ENCODE results near the gene SIGLEC7. TPM values are rescaled to one million over a fixed set of nuclear protein-coding genes. Genes with fewer than 3 reads are reported as not detected.

Gene SIGLEC7
- polyA plus RNA-seq = 1.8 TPM
- long read RNA-seq, donor 1 = 0 reads
- long read RNA-seq, donor 2, partial matches to known transcripts = 0 of 3 reads
- long read RNA-seq, donor 2, other reads (novel, unspliced or antisense) = 0 of 3 reads
- long read RNA-seq, donor 3 = 0 reads
- long read RNA-seq, donor 4, partial matches to known transcripts = 0 of 2 reads
- long read RNA-seq, donor 4, other reads (novel, unspliced or antisense) = 0 of 2 reads
- long read RNA-seq, donor 5 = 0 reads
- long read RNA-seq, donor 6 = 0 reads
- long read RNA-seq, donor 7 = 0 reads
- long read RNA-seq, donor 8 = 0 reads
- long read RNA-seq, donor 9, partial matches to known transcripts = 0 of 2 reads
- long read RNA-seq, donor 9, other reads (novel, unspliced or antisense) = 0 of 2 reads
- long read RNA-seq, donor 10, partial matches to known transcripts = 0 of 1 reads
- long read RNA-seq, donor 10, other reads (novel, unspliced or antisense) = 0 of 1 reads
- long read RNA-seq, donor 11, partial matches to known transcripts = 0 of 1 reads
- long read RNA-seq, donor 11, other reads (novel, unspliced or antisense) = 0 of 1 reads

- Histone ChIP-seq H3K27me3 (ENCODE audit: control insufficient read depth, insufficient read depth, low read length) (peaks cover 2% of the 10 kb centered on the region), H3K27ac (ENCODE audit: low read length) (no peak within 1 kb of the TSS), H3K9me3 (ENCODE audit: control insufficient read depth, low read depth, low read length) (no peaks in the 10 kb centered on the region), H3K4me3 (ENCODE audit: low read length) (no peak within 1 kb of the TSS), H3K4me1 (ENCODE audit: control insufficient read depth, insufficient read depth, low read length) (no peaks in the 10 kb centered on the region), H3K36me3 (ENCODE audit: control insufficient read depth, insufficient read depth, low read length) (no peaks in the 10 kb centered on the region)
- 80% methylated on average over 2 of the region's 14 CpGs for WGBS (ENCODE audit: insufficient coverage, low lambda C conversion rate)
- DNase-seq = no peak
Measured at GRCh38 chr19:51142119-51142518, at the start of gene SIGLEC7. SIGLEC7 (plus strand) TSS chr19:51142301; CDS start chr19:51142370, 69 bp downstream.

GRCh38 chr19:51093101-51093500 is 49.0 kb upstream of the SIGLEC7 start:
- Histone ChIP-seq H3K36me3 (ENCODE audit: control insufficient read depth, insufficient read depth, low read length) (no peaks in the 10 kb centered on the region), H3K27ac (ENCODE audit: low read length) (no peak overlapping the region), H3K27me3 (ENCODE audit: control insufficient read depth, insufficient read depth, low read length) (no peaks in the 10 kb centered on the region), H3K9me3 (ENCODE audit: control insufficient read depth, low read depth, low read length) (no peaks in the 10 kb centered on the region), H3K4me1 (ENCODE audit: control insufficient read depth, insufficient read depth, low read length) (no peaks in the 10 kb centered on the region), H3K4me3 (ENCODE audit: low read length) (no peak overlapping the region)
- DNase-seq = no peak
- WGBS (ENCODE audit: insufficient coverage, low lambda C conversion rate) = 50% methylated on average over 2 of the region's 8 CpGs

- 67% methylated on average over 3 of the region's 22 CpGs for WGBS (ENCODE audit: insufficient coverage, low lambda C conversion rate)
- no peaks in the 10 kb centered on the region for H3K4me1 ChIP-seq (ENCODE audit: control insufficient read depth, insufficient read depth, low read length)
- no peak for DNase-seq
- H3K27ac ChIP-seq (ENCODE audit: low read length) = no peak overlapping the region
- no peak overlapping the region for H3K4me3 ChIP-seq (ENCODE audit: low read length)
- H3K27me3 ChIP-seq (ENCODE audit: control insufficient read depth, insufficient read depth, low read length) = no peaks in the 10 kb centered on the region
- H3K36me3 ChIP-seq (ENCODE audit: control insufficient read depth, insufficient read depth, low read length) = no peaks in the 10 kb centered on the region
- H3K9me3 ChIP-seq (ENCODE audit: control insufficient read depth, low read depth, low read length) = no peaks in the 10 kb centered on the region
Measured at GRCh38 chr19:51093510-51094345, 48.4 kb upstream of the SIGLEC7 start.

GRCh38 chr19:51094696-51095279 is 47.3 kb upstream of the SIGLEC7 start:
- no CpG with 5 or more reads among the region's 15 CpGs for WGBS (ENCODE audit: insufficient coverage, low lambda C conversion rate)
- Histone ChIP-seq H3K4me3 (ENCODE audit: low read length) (no peak overlapping the region), H3K9me3 (ENCODE audit: control insufficient read depth, low read depth, low read length) (no peaks in the 10 kb centered on the region), H3K27me3 (ENCODE audit: control insufficient read depth, insufficient read depth, low read length) (no peaks in the 10 kb centered on the region), H3K36me3 (ENCODE audit: control insufficient read depth, insufficient read depth, low read length) (peaks cover 2% of the 10 kb centered on the region), H3K27ac (ENCODE audit: low read length) (no peak overlapping the region), H3K4me1 (ENCODE audit: control insufficient read depth, insufficient read depth, low read length) (no peaks in the 10 kb centered on the region)
- no peak for DNase-seq

GRCh38 chr19:51096473-51097165 is 45.5 kb upstream of the SIGLEC7 start:
- 91% methylated on average over 4 of the region's 6 CpGs for WGBS (ENCODE audit: insufficient coverage, low lambda C conversion rate)
- peaks cover 7% of the 10 kb centered on the region for H3K36me3 ChIP-seq (ENCODE audit: control insufficient read depth, insufficient read depth, low read length)
- no peaks in the 10 kb centered on the region for H3K27me3 ChIP-seq (ENCODE audit: control insufficient read depth, insufficient read depth, low read length)

GRCh38 chr19:51097166-51097738 is 44.8 kb upstream of the SIGLEC7 start:
- no peaks in the 10 kb centered on the region for H3K4me1 ChIP-seq (ENCODE audit: control insufficient read depth, insufficient read depth, low read length)
- H3K4me3 ChIP-seq (ENCODE audit: low read length) = no peak overlapping the region
- WGBS (ENCODE audit: insufficient coverage, low lambda C conversion rate) = no CpG with 5 or more reads among the region's 8 CpGs
- H3K36me3 ChIP-seq (ENCODE audit: control insufficient read depth, insufficient read depth, low read length) = peaks cover 9% of the 10 kb centered on the region
- no peaks in the 10 kb centered on the region for H3K27me3 ChIP-seq (ENCODE audit: control insufficient read depth, insufficient read depth, low read length)
- peak; percentile 16 to 19 for DNase-seq
- H3K27ac ChIP-seq (ENCODE audit: low read length) = no peak overlapping the region
- H3K9me3 ChIP-seq (ENCODE audit: control insufficient read depth, low read depth, low read length) = no peaks in the 10 kb centered on the region

More at GRCh38 chr19:51096473-51097165, 45.5 kb upstream of the SIGLEC7 start:
- Histone ChIP-seq H3K9me3 (ENCODE audit: control insufficient read depth, low read depth, low read length) (no peaks in the 10 kb centered on the region), H3K4me1 (ENCODE audit: control insufficient read depth, insufficient read depth, low read length) (no peaks in the 10 kb centered on the region), H3K4me3 (ENCODE audit: low read length) (no peak overlapping the region), H3K27ac (ENCODE audit: low read length) (no peak overlapping the region)
- no peak for DNase-seq

GRCh38 chr19:51097796-51098195 is 44.3 kb upstream of the SIGLEC7 start:
- no peaks in the 10 kb centered on the region for H3K9me3 ChIP-seq (ENCODE audit: control insufficient read depth, low read depth, low read length)
- WGBS (ENCODE audit: insufficient coverage, low lambda C conversion rate) = no CpG with 5 or more reads among the region's 20 CpGs
- H3K27me3 ChIP-seq (ENCODE audit: control insufficient read depth, insufficient read depth, low read length) = no peaks in the 10 kb centered on the region
- H3K36me3 ChIP-seq (ENCODE audit: control insufficient read depth, insufficient read depth, low read length) = peaks cover 15% of the 10 kb centered on the region
- H3K4me3 ChIP-seq (ENCODE audit: low read length) = no peak overlapping the region
- no peak for DNase-seq
- no peaks in the 10 kb centered on the region for H3K4me1 ChIP-seq (ENCODE audit: control insufficient read depth, insufficient read depth, low read length)
- H3K27ac ChIP-seq (ENCODE audit: low read length) = no peak overlapping the region

GRCh38 chr19:51098365-51099046 is 43.6 kb upstream of the SIGLEC7 start:
- Histone ChIP-seq H3K9me3 (ENCODE audit: control insufficient read depth, low read depth, low read length) (no peaks in the 10 kb centered on the region), H3K27ac (ENCODE audit: low read length) (no peak overlapping the region), H3K27me3 (ENCODE audit: control insufficient read depth, insufficient read depth, low read length) (no peaks in the 10 kb centered on the region), H3K4me3 (ENCODE audit: low read length) (no peak overlapping the region), H3K4me1 (ENCODE audit: control insufficient read depth, insufficient read depth, low read length) (no peaks in the 10 kb centered on the region), H3K36me3 (ENCODE audit: control insufficient read depth, insufficient read depth, low read length) (peaks cover 16% of the 10 kb centered on the region)
- peak in 1 of 2 donors; percentile 20 for DNase-seq
- WGBS (ENCODE audit: insufficient coverage, low lambda C conversion rate) = no CpG with 5 or more reads among the region's 78 CpGs

- no CpG with 5 or more reads among the region's 22 CpGs for WGBS (ENCODE audit: insufficient coverage, low lambda C conversion rate)
- Histone ChIP-seq H3K4me3 (ENCODE audit: low read length) (peak overlapping the region; percentile 16), H3K27ac (ENCODE audit: low read length) (no peak overlapping the region), H3K4me1 (ENCODE audit: control insufficient read depth, insufficient read depth, low read length) (no peaks in the 10 kb centered on the region), H3K36me3 (ENCODE audit: control insufficient read depth, insufficient read depth, low read length) (peaks cover 19% of the 10 kb centered on the region), H3K27me3 (ENCODE audit: control insufficient read depth, insufficient read depth, low read length) (no peaks in the 10 kb centered on the region), H3K9me3 (ENCODE audit: control insufficient read depth, low read depth, low read length) (no peaks in the 10 kb centered on the region)
- DNase-seq = no peak
Measured at GRCh38 chr19:51099047-51099382, 43.1 kb upstream of the SIGLEC7 start.
